D341Med (cell line): ENCODE results near the gene DSN1.
"Not testable (repeated sequence)": the region's sequence is repeated elsewhere in the genome, so short reads cannot be mapped to it uniquely, and the experiment has no call there.

Experiments used
- DNase-seq: peaks from one replicate; pipeline ENCODE4 v3.0.0; 2012; ENCODE audit warnings: low spot score

DSN1 gene, protein sequence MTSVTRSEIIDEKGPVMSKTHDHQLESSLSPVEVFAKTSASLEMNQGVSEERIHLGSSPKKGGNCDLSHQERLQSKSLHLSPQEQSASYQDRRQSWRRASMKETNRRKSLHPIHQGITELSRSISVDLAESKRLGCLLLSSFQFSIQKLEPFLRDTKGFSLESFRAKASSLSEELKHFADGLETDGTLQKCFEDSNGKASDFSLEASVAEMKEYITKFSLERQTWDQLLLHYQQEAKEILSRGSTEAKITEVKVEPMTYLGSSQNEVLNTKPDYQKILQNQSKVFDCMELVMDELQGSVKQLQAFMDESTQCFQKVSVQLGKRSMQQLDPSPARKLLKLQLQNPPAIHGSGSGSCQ

DNA sequence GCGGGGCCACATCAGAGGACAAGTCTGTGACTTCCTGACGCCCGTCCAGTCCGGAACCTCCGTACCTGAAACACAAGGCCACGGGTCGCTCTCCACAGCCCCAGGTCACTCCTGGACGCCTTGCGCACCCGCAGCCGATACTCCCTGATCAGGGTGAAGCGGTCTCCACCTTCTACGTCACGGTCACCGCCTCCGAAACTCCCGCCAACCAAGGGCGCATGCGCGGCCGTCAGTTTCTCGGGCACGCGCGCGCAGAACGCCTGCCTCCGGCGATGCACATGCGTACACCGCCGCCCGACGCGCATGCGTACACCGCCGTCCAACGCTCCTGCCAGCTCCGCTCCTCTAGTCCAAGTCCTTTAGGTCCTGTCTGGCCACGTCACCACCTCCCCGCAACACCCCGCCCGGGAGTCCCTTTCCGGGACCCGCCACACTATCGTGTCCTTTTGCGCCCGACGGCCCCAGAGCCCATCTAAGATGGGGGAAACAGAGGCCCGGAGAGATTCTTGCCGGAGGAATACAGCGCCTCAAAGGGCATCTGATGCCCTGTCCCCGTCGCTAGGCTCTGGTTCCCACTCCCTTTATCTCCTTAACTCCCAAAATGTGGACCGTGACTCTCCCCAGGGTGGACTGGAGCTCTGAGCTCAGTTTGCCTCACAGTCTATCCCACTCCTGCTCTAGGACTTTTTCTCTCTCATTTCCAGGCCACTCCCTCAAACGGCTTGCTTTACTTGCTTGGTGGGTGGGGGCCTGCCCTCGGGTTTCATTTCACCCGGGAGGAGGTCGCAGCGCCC, at the start of gene DSN1:
Gene DSN1, minus strand, starts transcription at position 167 of the 794 bp plus-strand sequence. CDS start 2,305 bp downstream, outside the sequence.
- DNase-seq, result peak; percentile 99

GRCh38 chr20:36823121-36823520, 49.6 kb upstream of the DSN1 start:
- no peak for DNase-seq

- DNase-seq, result no peak
Observed at GRCh38 chr20:36821964-36822437, 48.4 kb upstream of the DSN1 start.

- no peak for DNase-seq
Observed at GRCh38 chr20:36820928-36821327, 47.4 kb upstream of the DSN1 start.

GRCh38 chr20:36820073-36820472, 46.5 kb upstream of the DSN1 start:
- no peak for DNase-seq

DNA sequence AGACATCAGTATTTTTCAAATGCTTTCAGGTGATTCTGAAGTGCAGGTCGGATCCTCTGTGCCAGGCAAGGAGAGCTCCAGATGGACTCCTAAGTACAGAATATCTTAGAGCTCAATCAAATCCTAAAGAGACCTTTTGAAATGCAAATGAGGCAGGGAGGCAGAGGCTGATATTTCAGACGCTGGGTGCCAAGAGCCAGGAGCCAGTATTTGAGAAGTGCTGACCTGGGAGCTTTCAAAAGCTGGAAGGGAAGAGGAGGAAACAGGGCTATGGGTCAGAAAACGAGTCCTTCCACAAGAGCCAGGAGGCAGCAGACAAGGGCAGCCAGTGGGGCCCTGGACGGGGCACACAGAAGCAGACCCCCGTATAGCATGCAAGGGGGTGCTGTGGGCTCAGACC, 46.1 kb upstream of the DSN1 start:
- no peak for DNase-seq

DNA sequence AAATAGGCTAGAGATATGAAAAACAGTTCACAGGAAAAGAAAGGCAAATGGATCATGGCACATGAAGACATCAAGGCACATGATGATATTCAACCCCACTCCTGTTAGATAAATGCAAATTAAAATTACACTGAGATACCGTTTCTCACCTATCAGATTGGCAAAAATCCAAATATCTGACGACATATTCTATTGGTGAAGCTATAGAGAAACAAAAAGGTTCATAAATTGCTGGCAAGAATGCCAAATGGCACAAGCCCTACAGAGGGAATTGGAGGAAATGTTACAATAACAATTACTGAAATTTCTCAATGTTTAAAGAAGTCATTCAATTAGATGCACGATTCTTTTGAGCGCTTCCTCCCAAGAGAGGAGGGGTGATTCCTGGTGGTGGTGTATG, 45.3 kb upstream of the DSN1 start:
- no peak for DNase-seq

DNA sequence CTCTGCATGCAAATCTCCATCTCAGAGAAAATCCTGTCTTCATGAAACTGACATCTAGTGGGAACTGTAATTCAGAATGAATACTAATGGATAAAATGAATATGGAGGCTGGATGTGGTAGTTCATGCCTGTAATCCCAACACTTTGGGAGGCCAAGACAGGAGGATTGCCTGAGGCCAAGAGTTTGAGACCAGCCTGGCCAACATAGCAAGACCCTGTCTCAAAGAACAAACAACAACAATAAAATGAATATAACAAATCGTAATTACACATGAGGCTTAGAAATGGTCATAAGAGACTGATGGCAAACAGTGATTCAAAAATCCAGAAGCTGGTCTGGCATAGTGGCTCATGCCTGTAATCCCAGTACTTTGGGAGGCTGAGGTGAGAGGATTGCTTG, 44.6 kb upstream of the DSN1 start:
- DNase-seq, result no peak

DNA sequence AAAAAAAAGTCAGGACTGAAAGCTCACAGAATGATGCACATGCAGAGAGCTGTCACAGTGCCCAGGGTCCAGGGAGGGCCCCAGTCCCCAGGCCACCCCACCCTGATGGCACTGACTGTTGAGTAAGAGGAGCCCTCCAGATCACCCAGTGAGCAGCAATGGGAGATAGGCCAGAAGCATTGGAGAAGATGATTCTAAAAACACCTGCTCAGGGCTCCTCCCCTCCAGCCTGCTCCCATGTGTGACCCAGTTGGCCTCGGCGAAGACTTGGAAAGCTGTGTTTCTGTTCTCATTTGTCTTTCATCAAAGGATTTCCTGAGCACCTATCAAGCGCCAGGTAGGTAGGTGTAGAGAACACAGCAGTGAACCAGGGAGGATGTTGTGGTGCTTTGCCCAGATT, 43.9 kb upstream of the DSN1 start:
- DNase-seq, result no peak

GRCh38 chr20:36815454-36816091, 42.0 kb upstream of the DSN1 start:
- DNase-seq, result no peak

DNA sequence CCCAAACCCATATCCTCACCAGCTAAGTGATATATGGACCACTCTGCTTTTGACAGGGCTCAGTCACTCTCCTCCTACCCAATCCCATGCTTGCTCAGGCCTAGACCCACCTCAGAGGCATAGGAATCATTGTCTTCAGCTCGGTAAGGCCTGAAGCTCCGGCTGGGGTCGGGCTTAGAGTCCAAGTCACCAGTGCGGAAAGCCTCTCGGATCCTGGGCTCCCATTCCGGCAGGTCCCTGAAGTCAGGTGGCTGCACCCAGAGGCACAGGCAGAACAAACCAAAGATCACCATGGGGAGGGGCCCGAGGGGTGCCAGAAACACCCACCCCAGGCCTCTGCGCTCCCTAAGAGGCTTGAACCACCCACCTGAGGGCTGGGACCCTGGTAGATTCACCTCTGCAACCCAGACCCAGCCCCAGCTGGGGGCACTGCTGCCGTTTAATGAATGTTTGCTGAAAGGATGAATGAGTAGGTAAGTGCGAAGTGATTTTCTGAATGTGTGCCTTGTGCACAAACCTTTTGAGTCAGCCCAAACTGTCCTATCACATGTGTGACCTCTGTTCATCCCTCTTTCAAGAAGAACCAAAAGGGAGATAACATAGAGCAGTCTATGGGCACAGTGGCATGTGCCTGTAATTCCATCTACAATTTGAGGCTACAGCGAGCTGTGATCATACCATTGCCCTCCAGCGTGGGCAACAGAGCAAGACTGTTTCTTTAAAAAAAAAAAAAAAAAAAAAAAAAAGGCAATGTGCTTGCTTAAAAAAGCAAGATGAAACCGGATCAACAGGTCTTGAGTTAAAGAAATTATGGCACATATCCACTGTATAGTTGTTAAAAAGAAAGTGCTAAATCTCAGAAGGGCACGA, 39.3 kb upstream of the DSN1 start:
- DNase-seq, result no peak

GRCh38 chr20:36808317-36809257, 35.0 kb upstream of the DSN1 start:
- peak; percentile 84 for DNase-seq

- DNase-seq, result no peak
Observed at GRCh38 chr20:36806049-36806448, 32.5 kb upstream of the DSN1 start.

GRCh38 chr20:36805396-36805795, 31.8 kb upstream of the DSN1 start:
- no peak for DNase-seq

GRCh38 chr20:36804425-36804824, 30.9 kb upstream of the DSN1 start:
- DNase-seq, result no peak

- no peak for DNase-seq
Observed at GRCh38 chr20:36802326-36803222, 29.0 kb upstream of the DSN1 start.

- no peak for DNase-seq
Observed at GRCh38 chr20:36800410-36800809, 26.8 kb upstream of the DSN1 start.

DNA sequence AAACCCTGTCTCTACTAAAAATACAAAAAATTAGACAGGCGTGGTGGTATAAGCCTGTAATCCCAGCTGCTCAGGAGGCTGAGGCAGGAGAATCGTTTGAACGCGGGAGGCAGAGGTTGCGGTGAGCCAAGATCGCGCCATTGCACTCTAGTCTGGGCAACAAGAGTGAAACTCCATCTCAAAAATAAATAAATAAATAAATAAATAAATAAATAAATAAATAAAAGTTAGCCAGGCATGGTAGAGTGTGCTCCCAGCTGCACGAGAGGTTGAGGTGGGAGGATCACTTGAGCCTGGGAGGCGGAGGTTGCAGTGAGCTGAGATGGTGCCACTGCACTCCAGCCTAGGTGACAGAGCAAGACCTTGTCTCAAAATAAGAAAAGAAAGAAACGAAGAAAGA, 25.8 kb upstream of the DSN1 start:
- DNase-seq, result not testable (repeated sequence)

- no peak for DNase-seq
Observed at GRCh38 chr20:36796875-36797274, 23.3 kb upstream of the DSN1 start.

- no peak for DNase-seq
Observed at GRCh38 chr20:36796117-36796516, 22.6 kb upstream of the DSN1 start.
